ENCODE results near the gene C1QA.
"Not testable (repeated sequence)": the region's sequence is repeated elsewhere in the genome, so short reads cannot be mapped to it uniquely, and the experiment has no call there.

Gene C1QA

DNA sequence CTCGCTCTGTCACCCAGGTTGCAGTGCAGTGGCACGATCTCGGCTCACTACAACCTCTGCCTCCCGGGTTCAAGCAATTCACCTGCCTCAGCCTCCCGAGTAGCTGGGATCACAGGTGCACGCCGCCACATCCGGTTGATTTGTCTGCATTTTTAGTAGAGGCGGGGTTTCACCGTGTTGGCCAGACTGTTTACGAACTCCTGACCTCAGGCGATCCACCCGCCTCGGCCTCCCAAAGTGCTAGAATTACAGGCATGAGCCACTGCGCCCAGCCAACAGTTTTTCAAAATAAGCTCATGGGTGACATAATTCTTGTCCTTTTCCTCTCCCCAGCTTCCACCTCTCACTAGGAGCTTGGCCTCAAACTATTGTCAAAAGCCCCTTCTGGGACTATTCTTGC, 39.7 kb downstream of the C1QA start:
- not testable (repeated sequence) for DNase-seq

DNA sequence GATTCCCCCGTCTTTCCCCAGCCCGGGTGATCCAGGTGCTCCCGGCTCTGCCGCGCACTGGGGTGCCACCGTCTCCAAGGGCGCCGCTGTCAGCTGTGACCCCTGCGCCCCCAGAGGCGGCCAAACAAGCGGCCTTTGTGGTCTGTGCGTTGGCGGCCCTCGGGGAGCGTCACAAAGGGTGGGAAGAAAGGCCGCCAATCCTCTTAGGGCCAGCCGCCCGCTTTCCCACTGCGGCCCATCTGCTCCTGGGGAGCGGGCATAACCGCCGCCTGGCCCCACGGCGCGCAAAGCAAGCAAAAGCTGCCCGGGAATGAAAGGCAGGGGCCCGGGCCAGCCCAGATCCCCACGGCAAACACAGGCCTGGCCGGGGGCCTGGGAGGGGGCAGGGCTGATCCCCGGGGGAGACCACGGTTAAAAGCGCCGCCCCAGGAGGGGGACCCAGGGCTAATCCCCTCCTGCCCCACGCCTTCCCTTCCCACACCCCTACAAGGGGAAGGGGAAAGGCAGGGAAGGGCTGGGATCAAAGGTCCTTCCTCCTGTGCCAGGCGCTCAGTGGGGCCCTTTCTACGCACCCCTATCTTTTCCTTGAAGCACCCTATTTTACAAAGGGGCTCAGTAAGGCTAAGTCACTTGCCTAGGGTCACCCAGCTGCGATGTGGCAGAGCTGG, 40.6 kb downstream of the C1QA start:
- DNase-seq = no peak

DNA sequence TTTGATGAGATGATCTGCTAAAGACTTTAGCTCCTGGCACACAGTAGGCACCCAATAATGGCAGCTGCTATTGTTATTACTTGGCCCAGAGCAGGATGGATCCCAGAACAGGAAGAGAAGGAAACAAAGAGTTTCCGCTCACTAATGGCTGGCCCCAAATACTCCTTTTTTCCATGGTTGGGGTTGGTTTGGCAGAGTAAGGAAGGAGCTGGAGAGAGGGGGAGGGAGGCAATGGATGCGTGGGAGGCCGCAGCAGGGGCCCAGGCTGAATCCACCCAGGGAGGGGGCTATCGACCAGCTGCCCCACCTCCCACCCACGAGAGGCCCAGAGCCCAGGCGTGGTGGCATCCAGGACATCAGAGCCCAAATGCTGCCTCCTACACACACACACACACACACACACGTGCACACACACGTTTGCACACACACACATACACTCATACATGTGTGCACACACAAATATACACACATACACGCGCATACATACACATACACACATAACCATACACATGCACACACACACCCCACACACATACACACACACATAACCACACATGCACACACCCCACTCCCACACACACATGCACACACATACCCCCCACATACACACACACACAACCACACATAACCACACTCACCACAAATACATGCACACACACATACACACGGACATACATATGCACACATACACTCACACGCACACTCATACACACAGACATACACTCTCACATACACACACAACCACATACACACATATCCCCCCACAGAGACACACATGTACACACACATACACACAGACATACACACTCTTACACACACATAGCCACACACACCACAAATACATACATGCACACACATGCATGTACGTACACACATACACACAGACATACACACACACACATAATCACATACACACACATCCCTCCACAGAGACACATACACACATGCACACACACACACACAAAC, 41.8 kb downstream of the C1QA start:
- no peak for DNase-seq

DNA sequence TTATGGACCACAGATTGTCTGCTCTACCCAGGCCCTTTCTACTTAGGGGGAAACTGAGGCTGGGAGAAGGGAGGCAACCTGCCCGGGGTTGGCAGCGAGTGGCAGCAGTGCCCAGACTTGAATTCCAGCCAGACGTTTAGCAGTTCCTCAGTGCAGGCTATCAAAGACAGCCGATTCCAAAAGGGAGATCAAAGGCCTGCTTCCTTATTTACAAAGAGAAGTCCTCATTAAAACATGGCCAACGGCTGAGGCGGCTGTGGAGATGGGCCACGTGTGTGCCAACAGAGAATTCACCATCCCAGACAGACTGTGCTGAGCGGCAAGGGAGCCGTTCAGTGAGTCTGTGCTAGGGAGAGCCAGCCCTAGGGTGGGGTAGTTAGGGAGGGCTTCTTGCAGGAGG, 44.3 kb downstream of the C1QA start:
- no peak for DNase-seq

DNA sequence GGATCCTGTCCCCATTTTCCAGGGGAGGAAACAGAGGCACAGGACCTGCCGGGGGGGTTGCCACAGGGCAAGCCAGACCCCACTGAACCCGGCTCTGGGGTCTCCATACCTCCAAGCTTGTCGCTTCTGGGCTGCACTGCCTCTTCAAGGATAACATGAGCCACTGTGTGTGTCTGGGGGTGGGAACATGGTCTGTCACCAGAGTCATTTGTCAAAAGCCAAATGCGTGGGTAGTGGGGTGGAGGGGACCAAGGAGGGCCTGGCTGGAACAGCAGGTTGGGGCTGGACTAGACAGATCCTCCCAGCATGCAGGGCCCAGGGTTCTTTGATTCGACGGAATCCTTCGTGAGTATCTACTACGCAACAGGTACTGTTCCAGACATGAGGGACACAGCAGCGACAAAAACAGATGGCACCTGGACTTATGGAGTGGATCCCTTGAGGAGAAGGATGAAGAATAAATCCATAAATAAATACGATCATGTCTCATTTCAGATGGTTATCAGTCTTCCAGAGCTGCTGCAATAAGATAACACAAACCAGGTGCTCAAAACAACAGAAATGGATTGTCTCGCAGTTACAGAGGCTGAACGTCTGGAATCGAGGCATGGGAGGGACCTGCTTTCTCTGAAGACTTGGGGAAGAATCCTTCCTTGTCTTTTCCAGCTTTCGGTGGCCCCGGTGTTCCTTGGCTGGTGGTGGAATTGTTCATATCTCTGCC, 45.3 kb downstream of the C1QA start:
- no peak for DNase-seq

DNA sequence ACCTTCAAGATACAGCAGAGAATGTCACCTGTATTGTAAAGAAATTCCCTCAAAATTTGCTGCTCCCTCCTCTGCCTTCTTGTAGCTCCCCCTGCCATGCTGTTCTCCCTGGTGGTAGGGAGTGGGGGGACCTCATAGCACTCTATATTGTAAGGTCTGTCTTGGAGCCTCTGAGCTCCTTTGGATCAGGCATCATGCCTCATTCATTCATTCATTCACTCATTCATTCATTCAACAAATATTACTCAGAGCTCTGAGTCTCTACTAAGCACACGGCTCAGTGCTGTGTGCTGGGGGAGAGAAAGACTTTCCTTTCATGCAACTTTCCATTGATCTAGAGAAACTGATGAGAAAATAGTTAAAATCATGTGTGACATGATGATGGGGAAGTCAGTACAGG, 47.1 kb downstream of the C1QA start:
- DNase-seq = no peak

DNA sequence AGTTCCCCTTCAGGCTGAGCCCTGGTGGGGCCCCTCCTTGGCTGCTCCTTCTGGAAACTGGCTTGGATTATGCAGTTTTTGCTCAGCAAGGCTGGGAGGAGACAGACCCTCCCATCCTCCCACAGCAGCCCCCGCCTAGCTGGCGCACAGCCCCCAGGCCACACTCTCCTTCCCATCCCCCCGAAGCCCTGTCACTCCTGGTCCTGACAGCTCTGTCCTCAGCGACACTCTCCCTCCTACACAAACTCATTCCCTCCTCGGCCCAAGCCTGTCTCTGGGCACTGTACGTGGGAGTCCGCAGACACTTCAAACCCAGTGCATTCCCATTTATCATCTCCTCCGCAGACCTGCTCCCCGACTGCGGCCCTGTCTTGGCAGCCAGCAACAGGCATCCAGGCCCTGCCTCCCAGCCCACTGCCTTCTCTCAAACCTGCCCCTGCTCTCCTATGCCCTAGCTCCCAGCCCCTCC, 49.2 kb downstream of the C1QA start:
- DNase-seq = no peak

DNA sequence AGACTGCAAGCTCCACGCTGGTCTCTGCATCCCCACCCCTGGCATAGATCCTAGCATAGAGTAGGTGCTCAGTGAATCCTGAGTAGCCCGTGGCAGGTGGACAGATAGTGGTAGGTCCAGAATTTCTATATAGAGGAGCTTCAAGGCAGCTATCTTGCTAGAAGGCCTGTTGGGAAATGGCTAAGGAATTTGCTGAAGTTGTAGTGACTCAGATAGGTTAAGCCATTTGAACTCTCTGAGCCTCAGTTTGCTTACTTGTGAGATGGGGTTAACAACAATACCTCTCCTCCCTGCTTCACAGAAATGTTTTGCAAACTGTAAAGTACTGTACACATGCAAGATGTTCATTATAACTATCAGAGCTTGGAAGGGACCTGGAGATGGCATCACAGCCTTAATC, 50.8 kb downstream of the C1QA start:
- DNase-seq = no peak

DNA sequence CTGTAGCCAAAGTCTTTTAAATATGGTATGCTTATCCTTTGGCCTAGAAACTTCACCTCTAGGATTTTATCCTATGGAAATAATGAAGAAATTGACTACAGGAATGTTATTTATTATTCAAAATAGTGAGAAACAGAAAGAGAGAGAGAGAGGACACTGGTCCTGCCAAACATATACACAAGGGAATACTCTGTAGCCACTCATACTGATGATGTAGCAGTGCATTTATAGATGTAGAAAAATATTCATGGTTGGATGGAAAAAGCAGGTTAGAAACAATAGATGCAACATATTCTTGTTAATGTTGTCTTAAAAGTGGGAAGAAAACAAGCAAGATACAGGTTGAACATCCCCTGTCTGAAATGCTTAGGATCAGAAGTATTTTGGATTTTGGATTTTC, 52.0 kb downstream of the C1QA start:
- no peak for DNase-seq

Data from effector CD4-positive, alpha-beta T cell (primary cell).